ENCODE results near the gene ADCY1.
"Not testable (repeated sequence)": the region's sequence is repeated elsewhere in the genome, so short reads cannot be mapped to it uniquely, and the experiment has no call there.

ADCY1 gene

DNA sequence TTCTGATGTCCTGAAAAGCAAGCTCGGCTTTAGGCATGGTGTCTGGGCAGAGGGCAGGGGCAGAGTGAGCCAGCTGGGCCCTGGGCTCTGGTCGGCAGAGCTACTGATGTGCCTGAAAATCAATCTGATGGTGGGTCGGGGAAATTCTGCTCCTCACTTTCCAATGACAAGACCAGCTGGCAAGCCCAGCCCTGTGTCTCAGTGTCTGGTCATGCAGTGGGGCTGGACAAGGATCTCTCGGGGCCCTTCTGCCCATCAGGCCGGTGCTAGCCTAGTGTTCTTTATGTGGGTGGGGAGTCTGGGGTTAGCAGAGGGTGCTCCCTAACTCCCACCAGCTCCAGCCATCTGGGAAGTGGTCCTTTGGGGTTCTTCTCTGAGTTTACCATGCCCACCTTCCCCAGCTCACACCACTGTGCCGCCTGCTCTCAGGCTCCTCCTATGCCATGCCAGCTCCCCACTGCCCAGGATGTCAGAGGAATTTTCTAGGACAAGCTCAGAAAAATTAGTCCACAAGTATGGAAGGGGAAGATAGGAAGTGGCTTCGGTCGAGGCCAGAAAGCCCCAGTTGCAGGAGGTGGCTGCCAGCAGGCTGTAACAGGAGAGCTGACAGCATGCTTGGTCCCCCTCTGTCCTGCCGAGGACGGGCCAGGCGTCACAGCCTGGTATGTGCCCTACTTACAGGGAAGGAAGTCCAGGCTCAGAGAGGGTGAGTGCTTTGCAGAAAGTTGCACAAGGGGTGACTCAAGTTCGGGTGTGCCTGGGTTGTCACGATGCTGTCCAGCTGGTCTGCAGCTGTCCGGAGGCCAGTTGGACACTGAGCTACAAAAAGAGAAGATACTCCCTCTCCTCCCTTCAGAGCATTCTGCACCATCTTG lies 135.2 kb downstream of the ADCY1 start:
- DNase-seq: no peak

DNA sequence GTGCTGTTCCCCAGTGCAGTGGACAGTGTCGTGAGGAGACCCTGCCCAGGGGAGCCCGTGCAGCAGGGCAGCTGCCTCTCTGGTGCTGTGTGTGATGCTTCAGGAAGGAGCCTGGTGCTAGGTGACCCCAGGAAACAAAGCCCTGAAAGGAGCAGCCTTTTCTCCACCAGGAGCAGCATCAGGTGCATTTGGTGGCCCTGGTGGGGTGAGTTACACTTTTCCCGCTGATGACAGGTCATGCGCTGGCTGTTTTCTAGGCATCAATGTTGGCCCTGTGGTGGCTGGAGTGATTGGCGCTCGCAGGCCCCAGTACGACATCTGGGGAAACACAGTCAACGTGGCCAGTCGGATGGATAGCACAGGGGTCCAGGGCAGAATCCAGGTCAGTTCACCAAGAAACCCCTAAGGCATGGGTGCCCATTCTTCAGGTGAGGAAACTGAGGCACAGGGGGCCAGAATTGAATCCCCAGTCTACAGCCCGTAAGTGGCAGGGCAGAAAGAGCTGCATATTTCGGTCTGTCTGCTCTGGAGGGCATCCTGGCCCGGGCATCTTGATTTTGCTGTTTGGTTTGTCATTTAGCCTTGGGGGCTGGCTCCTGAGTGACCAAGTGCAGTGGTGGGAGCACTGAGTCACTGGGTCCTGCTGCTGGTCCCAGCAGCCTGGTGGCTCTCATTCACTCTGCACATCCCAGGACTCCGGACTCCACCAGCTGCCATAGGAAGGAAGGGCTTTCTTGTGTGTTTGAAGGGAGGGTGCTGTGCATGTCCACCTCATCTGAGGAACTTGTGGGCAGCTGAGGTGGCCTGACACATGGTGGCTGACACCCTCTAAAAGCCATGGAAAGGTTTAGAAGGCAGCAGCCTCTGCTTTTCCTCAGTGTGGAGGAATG lies 136.3 kb downstream of the ADCY1 start:
- no peak for DNase-seq

DNA sequence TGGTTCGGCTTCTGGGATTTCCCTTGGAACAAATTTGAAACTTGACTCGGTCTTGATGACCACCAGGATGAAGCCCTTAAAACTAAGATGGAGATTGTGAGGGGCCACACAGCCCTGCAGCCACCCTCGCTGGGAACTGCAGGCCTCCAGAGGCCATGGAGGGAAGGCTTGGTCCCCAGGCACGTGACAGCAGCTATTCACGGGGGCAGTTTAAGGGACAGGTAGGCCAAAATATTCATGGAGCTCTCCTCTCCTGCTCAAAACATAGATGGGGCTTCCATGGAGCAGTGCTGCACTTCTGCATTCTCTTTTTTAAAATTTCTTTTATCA lies 137.0 kb downstream of the ADCY1 start:
- DNase-seq: no peak

DNA sequence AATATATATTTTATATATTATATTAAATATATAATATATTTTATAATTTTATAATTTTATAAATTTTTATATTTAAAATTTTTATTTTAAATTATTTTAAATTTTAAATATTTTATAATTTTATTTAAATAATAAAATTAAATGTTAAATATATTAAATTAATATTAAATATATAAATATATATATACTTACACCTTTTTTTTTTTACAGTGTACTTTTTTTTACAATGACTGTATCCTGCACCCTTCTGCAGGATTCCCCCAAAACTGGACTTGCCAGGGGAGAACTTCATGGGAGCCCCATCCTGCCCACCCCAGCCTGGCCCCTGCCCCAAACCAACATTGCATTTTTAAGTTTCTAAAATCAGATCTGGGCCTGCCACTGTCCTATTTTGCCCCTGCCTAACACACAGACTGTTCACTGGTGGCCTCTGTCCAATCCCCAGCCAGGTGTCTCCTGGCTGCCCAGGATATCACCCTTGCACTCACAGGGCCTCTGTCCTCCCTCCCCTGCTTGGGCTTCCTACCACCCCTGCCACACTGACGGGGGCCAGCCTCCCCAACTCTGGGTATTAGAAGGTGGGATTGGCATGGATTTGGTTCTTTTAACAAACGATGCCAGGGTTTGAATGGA lies 138.0 kb downstream of the ADCY1 start:
- no peak for DNase-seq

DNA sequence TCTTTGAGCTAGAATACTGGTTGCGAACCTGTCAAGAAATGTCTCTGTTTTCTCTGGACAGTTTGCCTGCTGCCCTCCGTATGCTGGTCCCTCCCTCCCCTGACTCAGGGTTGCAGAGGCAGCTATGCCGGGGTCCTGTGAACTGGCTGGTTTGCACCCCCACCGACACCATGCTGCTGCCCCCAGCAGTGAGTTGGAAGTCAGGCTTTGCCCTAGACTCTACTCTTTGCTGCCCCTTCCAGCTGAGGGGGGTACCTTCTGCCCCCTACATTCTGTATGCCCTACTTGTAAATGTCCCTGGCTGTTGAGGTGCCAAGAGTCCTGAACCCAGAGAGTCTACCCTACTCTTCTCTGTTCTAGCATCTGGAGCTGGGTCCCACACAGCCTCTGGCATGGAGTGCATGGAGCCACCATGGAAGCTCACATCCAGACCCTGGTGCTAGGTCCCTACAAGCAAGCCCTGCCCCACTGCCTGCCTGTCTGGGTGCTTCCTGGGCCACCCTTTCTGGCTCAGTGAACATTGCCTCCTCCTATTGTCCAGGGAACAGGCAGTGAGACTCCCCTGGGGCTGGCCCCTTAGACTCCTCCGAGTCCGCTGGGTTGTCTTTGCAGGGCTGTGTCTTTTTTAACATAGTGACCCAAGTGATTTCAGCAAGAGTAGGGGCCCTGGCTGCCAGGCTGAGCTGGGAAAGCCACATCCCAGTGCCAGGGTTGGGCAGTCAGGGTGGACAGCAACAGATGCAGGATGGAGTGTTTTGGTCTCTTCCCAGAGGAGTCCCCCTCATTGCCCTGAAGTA lies 138.9 kb downstream of the ADCY1 start:
- DNase-seq: no peak

DNA sequence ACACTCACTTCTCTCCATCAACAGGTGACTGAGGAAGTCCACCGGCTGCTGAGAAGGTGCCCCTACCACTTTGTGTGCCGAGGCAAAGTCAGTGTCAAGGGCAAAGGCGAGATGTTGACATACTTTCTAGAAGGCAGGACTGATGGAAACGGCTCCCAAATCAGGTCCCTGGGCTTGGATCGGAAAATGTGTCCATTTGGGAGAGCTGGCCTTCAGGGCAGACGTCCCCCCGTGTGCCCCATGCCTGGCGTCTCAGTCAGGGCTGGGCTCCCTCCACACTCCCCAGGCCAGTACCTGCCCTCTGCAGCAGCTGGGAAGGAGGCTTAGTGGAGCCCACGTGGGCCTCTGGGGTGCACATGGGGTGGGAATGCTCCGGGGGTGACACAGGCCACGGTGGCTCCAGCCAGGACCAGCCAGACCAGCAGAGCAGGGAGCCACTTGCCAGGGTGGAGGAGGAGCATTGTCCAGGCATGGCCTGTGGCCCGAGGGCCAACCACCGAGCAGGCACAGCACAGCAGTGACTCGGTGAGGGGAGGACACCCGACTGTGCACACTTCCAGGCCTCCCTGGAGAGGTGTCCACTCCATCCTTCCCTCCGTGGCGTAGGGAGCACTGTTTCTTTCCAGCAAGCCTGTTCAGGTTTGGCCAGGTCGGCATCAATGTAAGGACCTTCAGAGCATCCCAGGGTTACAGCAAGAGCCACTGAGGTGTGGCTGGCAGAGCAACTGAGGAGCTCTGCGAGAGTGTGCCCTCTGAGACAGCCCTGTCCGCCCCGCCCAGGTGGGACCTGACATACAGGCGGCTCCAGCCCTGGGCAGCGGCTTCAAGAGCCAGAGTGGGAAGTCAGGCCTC lies 139.7 kb downstream of the ADCY1 start:
- DNase-seq: no peak

DNA sequence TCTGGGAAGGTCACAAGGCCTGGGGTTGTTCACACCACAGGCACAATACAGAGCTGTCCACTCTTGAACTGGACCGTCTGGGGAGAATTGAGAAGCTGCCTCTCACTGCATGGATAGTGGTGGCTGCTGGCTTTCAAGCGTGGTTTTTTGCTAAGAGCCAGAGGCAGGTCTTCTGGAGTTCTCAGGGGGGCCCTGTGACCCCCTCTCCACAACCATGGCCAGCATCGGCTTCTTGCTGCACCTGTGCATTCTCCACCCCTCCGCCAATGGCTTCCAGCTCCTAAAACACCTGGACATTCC lies 140.3 kb downstream of the ADCY1 start:
- no peak for DNase-seq

DNA sequence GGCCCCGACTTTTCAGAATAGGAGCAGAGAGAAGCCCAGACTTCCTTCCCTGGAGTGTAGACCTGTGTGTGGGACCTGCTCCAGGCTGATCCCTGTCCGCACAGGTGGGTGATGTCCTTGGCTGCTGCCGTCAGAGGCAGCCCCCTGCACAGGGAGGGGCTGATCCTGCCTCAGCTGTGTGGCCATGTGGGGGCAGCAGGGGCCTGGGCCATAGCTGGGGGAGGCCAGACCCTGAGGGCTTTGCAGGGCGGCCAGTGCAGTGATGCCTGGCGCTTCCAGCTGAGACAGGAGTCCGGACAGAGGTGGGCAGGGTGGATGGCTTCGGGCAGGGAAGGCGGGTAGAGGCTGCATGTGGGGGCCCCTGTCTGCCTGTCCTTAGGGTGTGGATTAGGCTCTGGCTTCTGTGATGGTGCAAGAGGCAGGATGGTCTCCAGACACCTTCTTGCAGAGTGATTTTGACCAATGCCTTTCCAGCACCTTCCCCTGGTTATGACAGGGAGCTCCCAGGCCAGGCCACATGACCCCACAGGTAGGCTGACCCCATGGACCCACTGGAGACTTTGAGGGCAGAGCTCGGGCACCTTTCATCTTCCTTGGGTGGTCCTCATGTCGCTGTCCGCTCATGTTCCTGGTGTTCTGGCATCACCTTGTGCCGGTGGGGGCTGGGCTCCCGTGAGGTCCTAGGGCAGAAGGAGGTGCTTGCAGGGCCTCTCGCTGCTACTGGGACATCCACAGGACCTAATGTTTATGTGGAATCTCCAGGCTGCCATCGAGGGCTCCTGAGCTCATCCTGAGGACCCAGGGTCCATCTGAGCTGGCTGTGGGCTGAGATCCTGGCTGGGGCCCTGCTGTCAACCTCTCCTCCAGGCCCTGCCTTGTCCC lies 141.5 kb downstream of the ADCY1 start:
- no peak for DNase-seq

DNA sequence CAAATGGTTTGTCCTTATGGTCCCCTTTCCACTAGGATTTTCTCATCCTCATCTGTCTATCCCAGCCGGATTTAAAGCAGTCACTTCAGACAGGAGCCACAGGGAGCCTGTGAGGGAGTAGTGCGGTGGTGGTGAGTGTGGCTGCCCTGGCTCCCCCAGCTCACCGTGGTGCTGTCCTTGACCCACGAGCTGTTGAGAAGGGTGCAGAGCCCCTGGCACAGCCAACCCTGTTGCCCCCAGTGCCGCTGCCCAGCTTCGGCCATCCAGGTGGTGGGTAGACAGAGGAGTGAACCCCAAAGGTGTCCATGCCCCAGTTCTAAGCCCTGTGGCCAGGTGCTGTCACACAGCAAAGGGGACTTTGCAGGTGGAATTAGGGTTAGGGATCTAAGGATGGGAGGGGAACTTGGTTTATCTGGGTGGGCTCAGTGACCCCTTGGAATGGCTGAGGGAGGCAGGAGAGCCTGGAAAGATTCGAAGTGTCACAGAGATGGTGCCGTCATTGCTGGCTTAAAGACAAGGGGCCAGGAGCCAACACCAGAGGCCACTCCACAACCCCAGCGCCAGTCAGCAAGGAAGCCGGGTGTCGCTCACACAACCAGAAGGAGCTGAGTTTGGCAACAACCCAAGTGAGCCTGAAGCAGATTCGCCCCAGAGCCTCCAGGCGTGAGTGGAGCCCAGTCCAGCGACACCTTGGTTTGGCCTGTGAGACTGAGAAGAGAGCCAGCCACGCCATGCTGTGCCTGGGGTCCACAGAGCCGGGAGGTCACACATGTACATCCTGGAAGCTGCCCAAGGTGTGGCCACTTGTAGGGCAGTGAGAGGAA lies 142.4 kb downstream of the ADCY1 start:
- peak in 1 of 51 donors; percentile 22 for DNase-seq

DNA sequence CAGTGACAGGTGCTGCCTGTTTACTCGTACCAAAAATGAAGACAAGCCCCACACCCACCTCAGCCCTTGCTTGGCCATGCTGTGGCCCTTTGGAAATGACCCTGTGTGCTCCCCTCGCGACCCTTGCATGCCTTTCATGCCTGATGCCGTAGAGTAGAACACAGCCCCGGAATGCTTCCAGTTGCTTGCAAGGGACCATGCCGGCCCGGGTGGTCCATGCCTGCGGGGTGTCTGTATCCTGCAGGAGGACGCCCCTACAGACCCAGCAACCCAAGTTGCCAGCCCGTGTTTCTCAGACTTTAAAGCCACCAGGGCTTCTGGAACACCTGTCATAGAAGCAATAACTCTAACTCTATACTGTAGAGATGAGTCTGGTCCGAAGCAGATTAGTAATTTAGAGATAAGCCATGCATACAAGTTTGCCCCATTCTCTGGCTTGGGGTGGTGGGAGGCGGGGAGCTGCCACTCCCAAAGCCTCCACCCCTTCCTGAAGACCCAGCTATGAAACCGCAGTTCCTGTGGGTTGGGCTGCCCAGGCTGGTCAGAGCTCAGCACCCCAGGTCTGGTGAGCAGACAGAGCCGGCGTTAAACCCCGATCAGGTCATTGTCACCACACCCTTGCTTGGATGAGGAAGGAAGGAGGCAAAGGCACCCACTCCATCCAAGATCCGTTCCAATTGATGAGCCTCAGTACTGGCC lies 143.5 kb downstream of the ADCY1 start:
- no peak for DNase-seq

DNA sequence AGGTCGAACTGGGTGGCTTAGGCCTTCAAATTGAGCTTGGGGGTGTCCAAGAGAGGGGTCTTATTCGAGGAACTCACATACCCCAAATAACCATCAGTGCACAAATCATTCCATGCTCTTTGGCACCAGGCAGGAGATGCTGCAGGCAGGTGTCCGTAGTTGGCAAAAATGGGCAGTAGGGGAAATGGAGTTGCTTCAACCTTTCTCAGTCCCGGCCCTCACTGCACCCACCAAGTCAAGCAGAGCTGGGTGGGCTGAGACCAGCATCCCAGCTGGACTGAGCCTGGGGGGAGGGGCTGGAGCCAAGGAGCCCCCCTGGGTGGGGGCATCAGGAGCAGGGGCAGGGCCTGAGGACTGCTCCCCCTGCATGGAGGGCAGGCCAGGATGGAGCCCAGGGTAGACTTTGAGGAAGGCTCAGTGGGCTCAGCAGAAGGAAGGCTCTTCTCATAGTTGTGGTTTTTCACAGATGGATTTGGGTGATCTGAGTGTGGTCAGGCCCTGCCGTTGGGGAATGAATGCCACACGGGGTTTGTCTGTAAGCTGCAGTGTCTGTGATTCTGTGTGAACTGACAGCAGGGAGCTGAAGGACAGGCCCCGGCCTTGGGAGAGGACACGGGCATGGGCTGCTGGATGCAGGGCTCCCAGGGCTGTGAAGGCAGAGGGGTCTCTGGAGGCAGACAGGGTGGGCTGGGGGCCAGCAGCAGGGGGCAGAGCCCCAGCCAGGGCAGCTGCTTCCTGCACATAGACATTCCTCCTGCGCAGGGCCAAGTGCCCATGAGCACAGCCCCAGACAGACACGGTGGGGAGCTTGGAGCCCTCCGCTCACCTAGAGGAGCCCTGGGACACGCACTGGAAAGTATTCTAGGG lies 144.5 kb downstream of the ADCY1 start:
- no peak for DNase-seq

DNA sequence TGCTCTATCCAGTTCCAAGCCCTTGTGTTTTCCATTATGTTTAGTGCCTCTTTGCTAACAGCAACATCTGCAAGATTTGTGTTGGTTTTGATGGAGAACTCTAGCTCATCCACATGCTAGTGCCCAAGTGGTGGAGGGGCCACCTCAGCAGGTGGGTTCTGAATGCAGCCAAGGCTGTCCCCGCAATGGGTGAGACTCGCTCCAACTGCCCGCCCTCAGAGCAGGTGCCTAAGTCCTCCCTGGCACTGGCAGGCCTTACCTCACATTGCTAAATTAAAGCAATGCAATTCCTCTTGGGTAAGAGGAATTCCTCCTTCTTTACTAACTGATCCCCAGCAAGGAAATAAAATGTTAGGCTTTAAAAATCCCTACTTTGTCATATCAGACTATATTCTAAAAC lies 146.8 kb downstream of the ADCY1 start:
- no peak for DNase-seq

DNA sequence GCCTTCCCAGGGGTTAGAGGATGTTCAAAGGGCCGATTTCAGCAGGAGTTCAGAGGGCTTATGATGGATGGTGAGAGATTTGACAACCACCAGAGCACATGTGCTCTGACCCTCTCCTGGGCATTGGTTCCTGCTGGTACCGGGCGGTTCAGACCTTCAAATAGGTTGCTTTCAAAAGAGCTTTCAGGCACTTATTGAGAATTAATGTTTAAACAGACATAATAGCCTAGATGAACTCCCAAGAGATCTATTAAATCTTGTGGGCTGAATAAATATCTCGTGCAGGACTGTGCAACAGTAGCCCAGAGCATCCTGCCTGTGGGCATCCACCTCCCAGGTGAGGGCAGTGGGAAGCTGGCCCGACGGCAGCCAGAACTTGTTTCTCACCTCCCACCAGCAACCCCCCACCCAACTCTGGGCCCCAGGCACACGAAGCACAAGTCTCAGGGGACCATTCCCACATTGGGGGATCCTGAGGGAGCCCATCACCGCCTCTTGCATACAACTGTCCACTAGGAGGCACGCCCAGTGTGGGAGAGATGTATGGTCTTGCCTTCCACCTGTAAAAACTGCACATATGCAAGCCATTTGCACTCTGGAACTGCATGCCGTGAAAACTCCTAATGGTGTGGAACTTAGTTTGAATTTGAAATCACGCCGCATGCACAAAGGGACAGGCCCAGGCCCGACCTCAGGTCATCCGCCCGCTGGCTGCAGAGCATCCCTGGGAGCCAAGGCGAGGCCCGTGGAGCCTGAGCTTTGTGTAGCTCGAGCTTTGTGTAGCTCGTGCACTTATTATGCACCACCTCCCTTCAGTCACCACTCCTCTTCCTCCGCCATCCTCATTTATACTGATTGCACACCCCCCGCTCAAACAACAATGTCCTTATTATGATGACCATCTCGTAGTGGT lies 147.8 kb downstream of the ADCY1 start:
- DNase-seq: no peak

DNA sequence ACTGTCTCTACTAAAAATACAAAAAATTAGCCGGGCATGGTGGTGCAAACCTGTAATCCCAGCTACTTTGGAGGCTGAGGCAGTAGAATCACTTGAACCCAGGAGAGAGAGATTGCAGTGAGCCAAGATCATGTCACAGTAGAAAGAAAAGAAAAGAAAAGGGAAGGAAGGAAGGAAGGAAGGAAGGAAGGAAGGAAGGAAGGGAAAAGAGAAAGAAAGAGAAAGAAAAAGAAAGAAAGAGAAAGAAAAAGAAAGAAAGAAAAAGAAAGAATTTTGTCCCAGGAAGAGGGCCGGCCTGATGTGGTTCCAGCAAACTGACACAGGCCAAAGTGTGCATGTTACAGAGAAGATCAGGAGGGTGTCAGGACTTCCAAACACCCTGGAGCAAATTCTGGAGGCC lies 151.1 kb downstream of the ADCY1 start:
- DNase-seq: not testable (repeated sequence)

DNA sequence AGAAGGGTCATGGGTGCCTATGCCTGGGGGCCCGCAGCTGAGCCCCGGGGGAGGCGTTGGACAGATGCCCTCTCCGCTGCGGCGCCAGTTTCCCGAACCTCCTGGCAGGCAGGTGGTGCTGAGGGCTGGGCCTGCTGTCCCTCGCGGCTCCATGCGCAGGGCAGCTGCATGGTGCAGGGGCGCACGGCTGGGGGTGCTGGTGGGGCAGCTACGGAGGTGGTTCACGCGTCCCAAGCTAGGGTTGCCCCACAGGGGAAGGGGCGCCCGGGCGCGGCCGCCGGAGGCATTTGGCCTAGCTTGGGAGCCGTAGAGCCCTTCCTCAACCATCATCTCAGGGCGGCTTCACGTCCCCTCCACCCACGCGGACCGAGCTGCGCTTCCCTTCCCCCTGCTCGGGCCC lies 152.7 kb downstream of the ADCY1 start:
- no peak for DNase-seq

Data from hypothalamus (tissue), 51 donors.